ENCODE results near the gene SEPTIN2.
"Not testable (repeated sequence)": the region's sequence is repeated elsewhere in the genome, so short reads cannot be mapped to it uniquely, and the experiment has no call there.

The SEPTIN2 gene

GRCh38 chr2:241379481-241380480, 64.1 kb downstream of the SEPTIN2 start:
- no peak for DNase-seq (ENCODE audit: low read depth in 1 of 2, low spot score in 1 of 2)

GRCh38 chr2:241381872-241382271, 66.1 kb downstream of the SEPTIN2 start:
- DNase-seq (ENCODE audit: low read depth in 1 of 2, low spot score in 1 of 2) = no peak

- DNase-seq (ENCODE audit: low read depth in 1 of 2, low spot score in 1 of 2) = not testable (repeated sequence)
Observed at GRCh38 chr2:241385450-241385849, 69.7 kb downstream of the SEPTIN2 start.

GRCh38 chr2:241386519-241386918, 70.8 kb downstream of the SEPTIN2 start:
- DNase-seq (ENCODE audit: low read depth in 1 of 2, low spot score in 1 of 2) = no peak

- no peak for DNase-seq (ENCODE audit: low read depth in 1 of 2, low spot score in 1 of 2)
Observed at GRCh38 chr2:241389697-241390096, 74.0 kb downstream of the SEPTIN2 start.

GRCh38 chr2:241390301-241391206, 74.8 kb downstream of the SEPTIN2 start:
- DNase-seq (ENCODE audit: low read depth in 1 of 2, low spot score in 1 of 2) = no peak

GRCh38 chr2:241391892-241392665, 76.4 kb downstream of the SEPTIN2 start:
- no peak for DNase-seq (ENCODE audit: low read depth in 1 of 2, low spot score in 1 of 2)

GRCh38 chr2:241392753-241393152, 77.0 kb downstream of the SEPTIN2 start:
- DNase-seq (ENCODE audit: low read depth in 1 of 2, low spot score in 1 of 2) = not testable (repeated sequence)

- no peak for DNase-seq (ENCODE audit: low read depth in 1 of 2, low spot score in 1 of 2)
Observed at GRCh38 chr2:241393524-241394196, 77.9 kb downstream of the SEPTIN2 start.

- not testable (repeated sequence) for DNase-seq (ENCODE audit: low read depth in 1 of 2, low spot score in 1 of 2)
Observed at GRCh38 chr2:241396809-241397208, 81.1 kb downstream of the SEPTIN2 start.

GRCh38 chr2:241399941-241400922, 84.5 kb downstream of the SEPTIN2 start:
- no peak for DNase-seq (ENCODE audit: low read depth in 1 of 2, low spot score in 1 of 2)

Data from activated T-helper 1 cell treated with anti-CD3 and anti-CD28 coated beads, Interleukin-2, amount 50 U/mL, for 16 hours (primary cell).